GM12801 (cell line): ENCODE data around the gene BAHCC1.

ENCODE experiments used
- TF ChIP-seq, protein P1 (sequence below): IDR thresholded peaks from one replicate; pipeline ENCODE4 v1.5.1; 2011; ENCODE audit warnings: control low read depth; ENCODE audit not compliant: insufficient read length; ENCODE audit errors: extremely low read depth

BAHCC1 gene

DNA sequence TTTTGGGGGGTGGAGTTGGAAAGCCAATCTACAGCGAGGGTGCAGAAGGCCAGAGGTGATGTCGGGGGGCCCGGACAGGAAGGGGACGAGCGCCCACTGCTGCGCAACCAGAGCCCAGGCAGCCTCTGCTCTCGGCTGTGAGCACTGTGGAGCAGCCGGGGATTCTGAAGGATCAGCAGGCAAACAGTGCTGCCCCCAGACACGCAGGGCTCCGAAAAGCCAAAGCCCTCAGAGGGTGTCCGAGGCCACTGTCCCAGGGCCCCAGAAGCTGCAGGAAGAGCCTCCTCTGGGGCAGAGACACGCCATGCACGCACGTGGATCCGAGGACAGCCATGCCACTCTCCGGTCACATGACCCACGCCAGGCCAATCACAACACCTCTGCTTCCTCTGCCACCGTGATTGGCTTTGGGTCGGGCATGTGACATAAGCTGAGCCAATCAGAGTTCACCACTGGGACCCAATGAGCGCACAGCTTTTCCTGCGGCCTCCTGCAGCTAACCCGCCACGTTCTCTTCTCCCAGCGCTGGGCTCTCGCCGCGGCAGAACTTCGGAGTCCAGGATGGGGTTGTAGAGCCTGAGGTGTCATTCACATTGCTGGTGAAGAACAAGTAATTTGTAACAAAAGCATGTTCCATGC lies 76.7 kb downstream of the BAHCC1 start:
- TF ChIP-seq, protein P1, sequence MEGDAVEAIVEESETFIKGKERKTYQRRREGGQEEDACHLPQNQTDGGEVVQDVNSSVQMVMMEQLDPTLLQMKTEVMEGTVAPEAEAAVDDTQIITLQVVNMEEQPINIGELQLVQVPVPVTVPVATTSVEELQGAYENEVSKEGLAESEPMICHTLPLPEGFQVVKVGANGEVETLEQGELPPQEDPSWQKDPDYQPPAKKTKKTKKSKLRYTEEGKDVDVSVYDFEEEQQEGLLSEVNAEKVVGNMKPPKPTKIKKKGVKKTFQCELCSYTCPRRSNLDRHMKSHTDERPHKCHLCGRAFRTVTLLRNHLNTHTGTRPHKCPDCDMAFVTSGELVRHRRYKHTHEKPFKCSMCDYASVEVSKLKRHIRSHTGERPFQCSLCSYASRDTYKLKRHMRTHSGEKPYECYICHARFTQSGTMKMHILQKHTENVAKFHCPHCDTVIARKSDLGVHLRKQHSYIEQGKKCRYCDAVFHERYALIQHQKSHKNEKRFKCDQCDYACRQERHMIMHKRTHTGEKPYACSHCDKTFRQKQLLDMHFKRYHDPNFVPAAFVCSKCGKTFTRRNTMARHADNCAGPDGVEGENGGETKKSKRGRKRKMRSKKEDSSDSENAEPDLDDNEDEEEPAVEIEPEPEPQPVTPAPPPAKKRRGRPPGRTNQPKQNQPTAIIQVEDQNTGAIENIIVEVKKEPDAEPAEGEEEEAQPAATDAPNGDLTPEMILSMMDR = no peak

DNA sequence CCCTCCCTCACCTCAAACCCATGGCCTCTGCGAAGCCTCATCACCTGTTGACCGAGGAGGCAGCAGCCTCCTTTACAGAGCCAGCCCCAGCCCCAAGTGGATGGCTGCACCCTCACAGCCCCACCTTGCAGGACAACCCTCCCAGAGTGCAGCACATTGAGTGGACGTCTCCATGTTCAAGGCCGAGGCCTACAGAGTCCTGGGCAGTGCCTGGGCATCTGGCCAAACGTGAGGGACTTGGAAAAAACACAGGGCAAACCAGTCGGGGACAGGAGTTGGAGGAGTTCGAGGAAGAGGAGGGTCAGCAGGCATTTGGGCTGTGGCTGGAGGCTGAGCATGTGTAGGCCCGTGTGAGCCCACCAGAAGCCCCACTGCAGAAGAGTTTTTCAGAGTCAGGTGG lies 77.8 kb downstream of the BAHCC1 start:
- TF ChIP-seq, protein P1 = no peak

DNA sequence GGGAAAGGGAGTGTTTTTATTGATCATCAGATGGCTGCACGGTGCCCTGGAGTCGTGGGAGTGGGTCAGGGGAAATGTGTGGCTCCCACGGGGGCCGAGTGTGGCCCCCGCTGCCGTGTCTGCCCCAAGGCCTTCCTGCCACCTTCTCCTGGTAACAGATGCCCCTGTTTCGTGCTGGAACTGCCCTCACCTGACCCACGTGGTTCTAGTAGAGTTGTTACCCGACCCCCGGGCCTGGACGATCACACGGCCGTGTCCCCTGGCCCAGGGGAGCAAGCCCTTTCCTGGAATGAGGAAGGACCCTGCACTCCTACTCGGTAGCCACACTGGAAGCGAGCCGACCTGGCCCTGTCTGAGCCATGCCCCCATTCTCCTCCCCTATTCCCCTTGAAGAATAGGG lies 79.7 kb downstream of the BAHCC1 start:
- TF ChIP-seq, protein P1 = no peak

DNA sequence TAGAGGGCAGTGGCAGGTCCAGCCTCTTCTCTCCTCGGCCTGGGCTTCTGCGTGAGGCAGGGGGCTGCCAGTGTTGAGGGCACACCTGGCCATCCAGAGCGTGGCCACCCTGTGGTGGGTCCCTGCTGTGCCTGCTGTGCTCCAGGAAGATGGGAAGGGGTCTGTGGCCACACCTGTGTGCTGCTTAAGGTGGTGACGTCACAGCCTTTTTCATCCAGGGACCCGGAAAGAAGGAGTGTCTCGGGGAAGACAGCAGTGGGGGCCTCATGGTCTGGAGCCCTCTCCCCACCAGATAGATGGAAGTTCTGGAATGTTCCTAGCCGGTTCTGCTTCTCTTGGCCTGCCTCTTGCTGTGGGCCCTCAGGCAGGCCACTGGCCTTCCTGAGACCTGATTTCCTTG lies 80.8 kb downstream of the BAHCC1 start:
- TF ChIP-seq, protein P1 = no peak

DNA sequence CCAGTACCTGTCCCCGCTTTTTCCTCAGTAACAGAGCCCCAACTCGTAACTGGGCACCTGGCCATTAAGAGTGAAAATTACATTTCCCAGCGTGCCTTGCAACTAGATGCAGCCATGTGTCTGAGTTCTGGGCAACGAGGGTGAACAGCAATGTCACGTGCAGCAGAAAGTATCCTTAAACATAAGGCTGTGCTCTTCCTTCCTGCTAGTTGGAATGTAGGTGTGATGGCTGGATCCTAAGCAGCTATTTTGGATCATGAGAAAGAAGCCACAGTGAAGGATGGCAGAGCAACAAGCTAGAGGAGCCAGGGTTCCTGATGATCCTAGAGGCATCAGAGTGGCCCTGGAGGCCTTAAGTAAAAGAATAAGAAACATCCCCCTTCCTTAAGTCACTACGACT lies 81.4 kb downstream of the BAHCC1 start:
- TF ChIP-seq, protein P1 = no peak

DNA sequence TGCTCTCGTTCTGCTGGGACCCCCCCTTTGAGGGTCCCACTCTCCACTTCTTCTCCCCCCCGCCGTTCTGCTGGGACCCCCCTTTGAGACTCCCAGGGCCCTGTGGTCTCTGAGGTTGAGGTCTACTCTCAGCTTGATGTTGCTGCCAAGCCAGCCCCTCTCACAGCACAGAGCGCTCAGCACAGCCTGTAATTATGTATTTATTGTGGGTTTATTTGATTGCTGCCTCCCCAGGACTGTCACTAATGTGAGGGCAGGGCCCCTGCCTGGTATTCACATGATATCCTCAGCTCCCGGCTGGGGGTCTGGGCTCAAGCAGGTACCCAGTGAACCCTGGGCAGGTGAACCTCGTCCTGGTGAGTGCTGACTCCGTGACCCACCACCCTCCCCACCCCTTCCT lies 81.9 kb downstream of the BAHCC1 start:
- TF ChIP-seq, protein P1 = no peak

DNA sequence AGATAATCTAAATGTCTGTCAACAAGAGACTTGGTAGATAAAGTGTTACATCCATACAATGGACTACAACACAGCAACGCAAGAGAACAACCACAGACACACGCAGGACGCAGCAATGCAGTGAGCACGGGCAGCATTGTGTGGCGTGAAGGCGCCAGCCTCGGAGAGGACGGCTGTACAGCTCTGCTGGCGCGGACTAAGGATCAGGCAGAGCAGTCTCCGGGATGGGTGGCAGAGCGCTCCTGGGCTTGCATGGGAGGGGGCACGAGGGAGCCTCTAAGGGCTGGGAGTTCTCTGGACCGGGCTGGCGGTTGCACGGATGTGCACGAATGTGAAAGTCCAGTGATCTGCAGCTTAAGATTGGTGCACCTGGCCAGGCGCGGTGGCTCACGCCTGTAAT lies 82.9 kb downstream of the BAHCC1 start:
- TF ChIP-seq, protein P1 = no peak
